Measurements from ENCODE around the gene TENM4.

TENM4 gene

GRCh38 chr11:79362206-79362757 is 78.5 kb downstream of the TENM4 start:
- H3K4me3 ChIP-seq (ENCODE audit: low read length): no peak overlapping the region
- no peaks in the 10 kb centered on the region for H3K27me3 ChIP-seq (ENCODE audit: control insufficient read depth, low read length)
- H3K27ac ChIP-seq (ENCODE audit: low read depth, low read length): no peak overlapping the region
- H3K4me1 ChIP-seq (ENCODE audit: control insufficient read depth, low read length): no peaks in the 10 kb centered on the region
- H3F3A ChIP-seq (ENCODE audit: control insufficient read depth, insufficient read depth): no peaks in the 10 kb centered on the region
- H3K9me3 ChIP-seq (ENCODE audit: control insufficient read depth, insufficient read depth, low read length): no peaks in the 10 kb centered on the region
- H4K20me1 ChIP-seq (ENCODE audit: control insufficient read depth, insufficient read depth, low read depth, low read length): no peaks in the 10 kb centered on the region
- TF ChIP-seq EZH2phosphoT487 (IDR thresholded peaks at IDR 0.05; ENCODE audit: borderline replicate concordance, low read length): no peak
- TF ChIP-seq CTCF (IDR thresholded peaks at IDR 0.05; ENCODE audit: low read depth, low read length, poor library complexity, severe bottlenecking): no peak
- H3K9me2 ChIP-seq (replicated peaks; ENCODE audit: control insufficient read depth, low read length): no peaks in the 10 kb centered on the region
- no peaks in the 10 kb centered on the region for H3K36me3 ChIP-seq (ENCODE audit: control insufficient read depth, low read length)
- H3K4me2 ChIP-seq (ENCODE audit: low read length): no peak overlapping the region
- H3K79me2 ChIP-seq (ENCODE audit: control insufficient read depth, low read length): no peaks in the 10 kb centered on the region

- Histone ChIP-seq H3K4me2 (ENCODE audit: low read length) (no peak overlapping the region), H3K4me3 (ENCODE audit: low read length) (no peak overlapping the region), H3F3A (ENCODE audit: control insufficient read depth, insufficient read depth) (no peaks in the 10 kb centered on the region), H3K36me3 (ENCODE audit: control insufficient read depth, low read length) (no peaks in the 10 kb centered on the region), H3K27me3 (ENCODE audit: control insufficient read depth, low read length) (no peaks in the 10 kb centered on the region), H3K4me1 (ENCODE audit: control insufficient read depth, low read length) (no peaks in the 10 kb centered on the region), H3K79me2 (ENCODE audit: control insufficient read depth, low read length) (no peaks in the 10 kb centered on the region), H3K9me3 (ENCODE audit: control insufficient read depth, insufficient read depth, low read length) (no peaks in the 10 kb centered on the region), H4K20me1 (ENCODE audit: control insufficient read depth, insufficient read depth, low read depth, low read length) (no peaks in the 10 kb centered on the region), H3K9me2 (replicated peaks; ENCODE audit: control insufficient read depth, low read length) (no peaks in the 10 kb centered on the region), H3K27ac (ENCODE audit: low read depth, low read length) (no peak overlapping the region)
- TF ChIP-seq EZH2phosphoT487 (IDR thresholded peaks at IDR 0.05; ENCODE audit: borderline replicate concordance, low read length) (no peak), CTCF (IDR thresholded peaks at IDR 0.05; ENCODE audit: low read depth, low read length, poor library complexity, severe bottlenecking) (no peak)
Observed at GRCh38 chr11:79358258-79358657, 82.6 kb downstream of the TENM4 start.

DNA sequence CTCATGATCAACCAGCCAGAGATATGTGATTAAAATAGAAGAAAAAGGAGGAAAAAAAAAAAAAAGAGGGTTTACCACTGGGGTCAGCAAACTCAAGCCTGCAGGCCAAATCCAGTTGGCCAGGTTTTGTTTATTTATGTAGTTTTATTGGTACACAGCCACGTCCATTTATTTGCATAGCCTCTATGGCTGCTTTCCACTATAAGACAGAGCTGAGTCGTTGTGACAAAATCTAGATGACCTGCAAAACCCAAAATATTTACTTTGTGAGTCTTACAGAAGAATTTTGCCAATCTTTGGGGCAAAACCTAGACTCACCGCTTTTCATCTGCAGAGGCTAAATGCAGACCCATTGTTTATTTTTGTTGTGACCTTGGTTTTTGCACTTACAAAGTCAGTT is 87.1 kb downstream of the TENM4 start:
- Histone ChIP-seq H3K4me2 (ENCODE audit: low read length) (no peak overlapping the region), H3F3A (ENCODE audit: control insufficient read depth, insufficient read depth) (no peaks in the 10 kb centered on the region), H3K4me1 (ENCODE audit: control insufficient read depth, low read length) (no peaks in the 10 kb centered on the region), H3K27me3 (ENCODE audit: control insufficient read depth, low read length) (no peaks in the 10 kb centered on the region), H3K9me2 (replicated peaks; ENCODE audit: control insufficient read depth, low read length) (no peaks in the 10 kb centered on the region), H3K36me3 (ENCODE audit: control insufficient read depth, low read length) (no peaks in the 10 kb centered on the region), H4K20me1 (ENCODE audit: control insufficient read depth, insufficient read depth, low read depth, low read length) (no peaks in the 10 kb centered on the region), H3K79me2 (ENCODE audit: control insufficient read depth, low read length) (no peaks in the 10 kb centered on the region), H3K27ac (ENCODE audit: low read depth, low read length) (no peak overlapping the region), H3K4me3 (ENCODE audit: low read length) (no peak overlapping the region), H3K9me3 (ENCODE audit: control insufficient read depth, insufficient read depth, low read length) (no peaks in the 10 kb centered on the region)
- TF ChIP-seq EZH2phosphoT487 (IDR thresholded peaks at IDR 0.05; ENCODE audit: borderline replicate concordance, low read length): no peak

GRCh38 chr11:79352349-79352703 is 88.5 kb downstream of the TENM4 start:
- no peaks in the 10 kb centered on the region for H3K27me3 ChIP-seq (ENCODE audit: control insufficient read depth, low read length)
- no peaks in the 10 kb centered on the region for H3K79me2 ChIP-seq (ENCODE audit: control insufficient read depth, low read length)
- TF ChIP-seq CTCF (IDR thresholded peaks at IDR 0.05; ENCODE audit: low read depth, low read length, poor library complexity, severe bottlenecking): no peak
- TF ChIP-seq EZH2phosphoT487 (IDR thresholded peaks at IDR 0.05; ENCODE audit: borderline replicate concordance, low read length): no peak
- no peaks in the 10 kb centered on the region for H3K4me1 ChIP-seq (ENCODE audit: control insufficient read depth, low read length)
- no peaks in the 10 kb centered on the region for H3K9me3 ChIP-seq (ENCODE audit: control insufficient read depth, insufficient read depth, low read length)
- no peak overlapping the region for H3K4me2 ChIP-seq (ENCODE audit: low read length)
- no peaks in the 10 kb centered on the region for H3F3A ChIP-seq (ENCODE audit: control insufficient read depth, insufficient read depth)
- H3K36me3 ChIP-seq (ENCODE audit: control insufficient read depth, low read length): no peaks in the 10 kb centered on the region
- no peaks in the 10 kb centered on the region for H3K9me2 ChIP-seq (replicated peaks; ENCODE audit: control insufficient read depth, low read length)
- no peak overlapping the region for H3K4me3 ChIP-seq (ENCODE audit: low read length)
- no peaks in the 10 kb centered on the region for H4K20me1 ChIP-seq (ENCODE audit: control insufficient read depth, insufficient read depth, low read depth, low read length)
- H3K27ac ChIP-seq (ENCODE audit: low read depth, low read length): no peak overlapping the region

All from DOHH2 (cell line).